ENCODE results near the gene SPEM1. TPM values are rescaled to one million over a fixed set of nuclear protein-coding genes. Genes with fewer than 3 reads are reported as not detected.

The SPEM1 gene
- not detected for polyA plus RNA-seq (2013, experiment 1 of 2)
- polyA plus RNA-seq (2013, experiment 2 of 2) = not detected

GRCh38 chr17:7419819-7420610 lies at the start of gene SPEM1:
SPEM1 (plus strand) TSS chr17:7420324; CDS start chr17:7420385, 61 bp downstream.
- Histone ChIP-seq H3K9me3 (replicated peaks in 1 of 2; ENCODE audit: control insufficient read depth in 2 of 2, insufficient read depth in 1 of 2, low read depth in 1 of 2, low read length in 2 of 2) (no peaks in the 10 kb centered on the region), H4K91ac (ENCODE audit: low read depth, low read length, poor library complexity) (peak within 1 kb of the TSS; percentile 32), H2BK120ac (ENCODE audit: low read depth, low read length) (peak within 1 kb of the TSS; percentile 6), H3K27ac (replicated peaks; ENCODE audit: low read length) (peak within 1 kb of the TSS; percentile 51), H3K18ac (ENCODE audit: low read length) (peak within 1 kb of the TSS; percentile 99), H3K4me3 (ENCODE audit: low read length in 2 of 2) (no peak within 1 kb of the TSS), H3K23ac (ENCODE audit: low read depth, low read length, poor library complexity) (peak within 1 kb of the TSS; percentile 52), H4K8ac (ENCODE audit: low read depth, low read length) (no peak within 1 kb of the TSS), H3K9ac (ENCODE audit: low read depth, low read length, poor library complexity) (peak within 1 kb of the TSS; percentile 84), H3K27me3 (ENCODE audit: control insufficient read depth in 3 of 3, insufficient read depth in 3 of 3, low read depth in 1 of 3, low read length in 3 of 3) (no peaks in the 10 kb centered on the region), H3K79me1 (ENCODE audit: low read depth, low read length) (peaks cover 4% of the 10 kb centered on the region), H3K4me2 (ENCODE audit: insufficient read depth, low read length, poor library complexity, severe bottlenecking) (peak within 1 kb of the TSS; percentile 41), H3K36me3 (replicated peaks in 1 of 2; ENCODE audit: control insufficient read depth in 2 of 2, insufficient read depth in 2 of 2, low read length in 2 of 2) (peaks cover 22 to 37% of the 10 kb centered on the region in 2 donors), H3K4me1 (ENCODE audit: control insufficient read depth in 2 of 2, insufficient read depth in 1 of 2, low read depth in 1 of 2, low read length in 2 of 2) (peaks cover 26 to 38% of the 10 kb centered on the region in 2 donors), H3K4ac (ENCODE audit: low read length) (peak within 1 kb of the TSS; percentile 94), H2BK12ac (ENCODE audit: low read length) (peak within 1 kb of the TSS; percentile 65), H2BK15ac (ENCODE audit: low read length) (peak within 1 kb of the TSS; percentile 13), H2BK5ac (ENCODE audit: low read length) (peak within 1 kb of the TSS; percentile 71), H3K14ac (ENCODE audit: low read length) (peak within 1 kb of the TSS; percentile 96), H2AK5ac (ENCODE audit: low read depth, low read length) (peak within 1 kb of the TSS; percentile 95), H2AFZ (ENCODE audit: low read length) (no peak within 1 kb of the TSS)
- no CpG with 5 or more reads among the region's 17 CpGs for WGBS, 2 donors (ENCODE audit: extremely low coverage in 2 of 2, insufficient read length in 2 of 2, insufficient replicate concordance in 1 of 2)
- peak; percentile 87 for DNase-seq (ENCODE audit: low spot score)

GRCh38 chr17:7370853-7371252 lies 49.3 kb upstream of the SPEM1 start:
- no CpG with 5 or more reads among the region's 4 CpGs for WGBS, 2 donors (ENCODE audit: extremely low coverage in 2 of 2, insufficient read length in 2 of 2, insufficient replicate concordance in 1 of 2)

GRCh38 chr17:7374353-7374752 lies 45.8 kb upstream of the SPEM1 start:
- no peak for DNase-seq (ENCODE audit: low spot score)
- Histone ChIP-seq H3K27ac (replicated peaks; ENCODE audit: low read length) (no peak overlapping the region), H3K4me1 (ENCODE audit: control insufficient read depth in 2 of 2, insufficient read depth in 1 of 2, low read depth in 1 of 2, low read length in 2 of 2) (no peaks in the 10 kb centered on the region), H3K23ac (ENCODE audit: low read depth, low read length, poor library complexity) (no peak overlapping the region), H4K8ac (ENCODE audit: low read depth, low read length) (no peak overlapping the region), H3K4me2 (ENCODE audit: insufficient read depth, low read length, poor library complexity, severe bottlenecking) (no peak overlapping the region), H3K9me3 (replicated peaks in 1 of 2; ENCODE audit: control insufficient read depth in 2 of 2, insufficient read depth in 1 of 2, low read depth in 1 of 2, low read length in 2 of 2) (peaks cover 2 to 4% of the 10 kb centered on the region in 2 donors), H2BK5ac (ENCODE audit: low read length) (no peak overlapping the region), H3K9ac (ENCODE audit: low read depth, low read length, poor library complexity) (no peak overlapping the region), H3K4ac (ENCODE audit: low read length) (no peak overlapping the region), H3K36me3 (replicated peaks in 1 of 2; ENCODE audit: control insufficient read depth in 2 of 2, insufficient read depth in 2 of 2, low read length in 2 of 2) (no peaks in the 10 kb centered on the region), H3K27me3 (ENCODE audit: control insufficient read depth in 3 of 3, insufficient read depth in 3 of 3, low read depth in 1 of 3, low read length in 3 of 3) (peaks cover 0 to 9% (median 0%) of the 10 kb centered on the region in 3 experiments), H3K18ac (ENCODE audit: low read length) (no peak overlapping the region), H2AFZ (ENCODE audit: low read length) (no peak overlapping the region), H2AK5ac (ENCODE audit: low read depth, low read length) (no peak overlapping the region), H3K79me1 (ENCODE audit: low read depth, low read length) (no peaks in the 10 kb centered on the region), H4K91ac (ENCODE audit: low read depth, low read length, poor library complexity) (no peak overlapping the region), H2BK12ac (ENCODE audit: low read length) (no peak overlapping the region), H2BK120ac (ENCODE audit: low read depth, low read length) (no peak overlapping the region), H2BK15ac (ENCODE audit: low read length) (no peak overlapping the region), H3K4me3 (ENCODE audit: low read length in 2 of 2) (no peak overlapping the region), H3K14ac (ENCODE audit: low read length) (peak overlapping the region; percentile 71)
- no CpG with 5 or more reads among the region's 2 CpGs for WGBS, 2 donors (ENCODE audit: extremely low coverage in 2 of 2, insufficient read length in 2 of 2, insufficient replicate concordance in 1 of 2)

More at GRCh38 chr17:7370853-7371252, 49.3 kb upstream of the SPEM1 start:
- no peak overlapping the region for H2BK15ac ChIP-seq (ENCODE audit: low read length)
- no peak overlapping the region for H2BK5ac ChIP-seq (ENCODE audit: low read length)
- no peak overlapping the region for H3K9ac ChIP-seq (ENCODE audit: low read depth, low read length, poor library complexity)
- no peak overlapping the region for H4K8ac ChIP-seq (ENCODE audit: low read depth, low read length)
- no peak overlapping the region for H3K14ac ChIP-seq (ENCODE audit: low read length)
- no peaks in the 10 kb centered on the region for H3K36me3 ChIP-seq (replicated peaks in 1 of 2; ENCODE audit: control insufficient read depth in 2 of 2, insufficient read depth in 2 of 2, low read length in 2 of 2)
- H3K4me3 ChIP-seq (ENCODE audit: low read length in 2 of 2) = no peak overlapping the region
- H3K4me1 ChIP-seq (ENCODE audit: control insufficient read depth in 2 of 2, insufficient read depth in 1 of 2, low read depth in 1 of 2, low read length in 2 of 2) = peaks cover 0 to 2% of the 10 kb centered on the region in 2 donors
- H3K9me3 ChIP-seq (replicated peaks in 1 of 2; ENCODE audit: control insufficient read depth in 2 of 2, insufficient read depth in 1 of 2, low read depth in 1 of 2, low read length in 2 of 2) = no peaks in the 10 kb centered on the region
- no peak overlapping the region for H4K91ac ChIP-seq (ENCODE audit: low read depth, low read length, poor library complexity)
- no peak overlapping the region for H2AFZ ChIP-seq (ENCODE audit: low read length)
- H3K18ac ChIP-seq (ENCODE audit: low read length) = no peak overlapping the region
- H3K79me1 ChIP-seq (ENCODE audit: low read depth, low read length) = no peaks in the 10 kb centered on the region
- H2BK12ac ChIP-seq (ENCODE audit: low read length) = no peak overlapping the region
- H2BK120ac ChIP-seq (ENCODE audit: low read depth, low read length) = no peak overlapping the region
- H3K4ac ChIP-seq (ENCODE audit: low read length) = no peak overlapping the region
- no peak overlapping the region for H3K27ac ChIP-seq (replicated peaks; ENCODE audit: low read length)
- H3K4me2 ChIP-seq (ENCODE audit: insufficient read depth, low read length, poor library complexity, severe bottlenecking) = no peak overlapping the region
- no peak overlapping the region for H3K23ac ChIP-seq (ENCODE audit: low read depth, low read length, poor library complexity)
- no peak for DNase-seq (ENCODE audit: low spot score)
- H3K27me3 ChIP-seq (ENCODE audit: control insufficient read depth in 3 of 3, insufficient read depth in 3 of 3, low read depth in 1 of 3, low read length in 3 of 3) = peaks cover 0 to 17% (median 0%) of the 10 kb centered on the region in 3 experiments
- no peak overlapping the region for H2AK5ac ChIP-seq (ENCODE audit: low read depth, low read length)

GRCh38 chr17:7379134-7379533 lies 41.0 kb upstream of the SPEM1 start:
- no peak overlapping the region for H3K14ac ChIP-seq (ENCODE audit: low read length)
- no peak overlapping the region for H3K9ac ChIP-seq (ENCODE audit: low read depth, low read length, poor library complexity)
- no peak overlapping the region for H2BK12ac ChIP-seq (ENCODE audit: low read length)
- H2BK5ac ChIP-seq (ENCODE audit: low read length) = no peak overlapping the region
- H2AFZ ChIP-seq (ENCODE audit: low read length) = no peak overlapping the region
- no peak overlapping the region for H3K4ac ChIP-seq (ENCODE audit: low read length)
- H3K27me3 ChIP-seq (ENCODE audit: control insufficient read depth in 3 of 3, insufficient read depth in 3 of 3, low read depth in 1 of 3, low read length in 3 of 3) = peaks cover 3 to 49% (median 42%) of the 10 kb centered on the region in 3 experiments
- no peak overlapping the region for H2AK5ac ChIP-seq (ENCODE audit: low read depth, low read length)
- no peaks in the 10 kb centered on the region for H3K36me3 ChIP-seq (replicated peaks in 1 of 2; ENCODE audit: control insufficient read depth in 2 of 2, insufficient read depth in 2 of 2, low read length in 2 of 2)
- H3K4me2 ChIP-seq (ENCODE audit: insufficient read depth, low read length, poor library complexity, severe bottlenecking) = no peak overlapping the region
- H3K4me1 ChIP-seq (ENCODE audit: control insufficient read depth in 2 of 2, insufficient read depth in 1 of 2, low read depth in 1 of 2, low read length in 2 of 2) = peaks cover 7 to 8% of the 10 kb centered on the region in 2 donors
- peaks cover 11 to 17% of the 10 kb centered on the region in 2 donors for H3K9me3 ChIP-seq (replicated peaks in 1 of 2; ENCODE audit: control insufficient read depth in 2 of 2, insufficient read depth in 1 of 2, low read depth in 1 of 2, low read length in 2 of 2)
- no peak overlapping the region for H3K18ac ChIP-seq (ENCODE audit: low read length)
- no peak for DNase-seq (ENCODE audit: low spot score)
- no peak overlapping the region for H3K23ac ChIP-seq (ENCODE audit: low read depth, low read length, poor library complexity)
- no peak overlapping the region for H4K91ac ChIP-seq (ENCODE audit: low read depth, low read length, poor library complexity)
- H2BK15ac ChIP-seq (ENCODE audit: low read length) = no peak overlapping the region
- H3K27ac ChIP-seq (replicated peaks; ENCODE audit: low read length) = no peak overlapping the region
- H2BK120ac ChIP-seq (ENCODE audit: low read depth, low read length) = no peak overlapping the region
- WGBS, 2 donors (ENCODE audit: extremely low coverage in 2 of 2, insufficient read length in 2 of 2, insufficient replicate concordance in 1 of 2) = no CpG with 5 or more reads among the region's 3 CpGs
- H3K79me1 ChIP-seq (ENCODE audit: low read depth, low read length) = no peaks in the 10 kb centered on the region
- H4K8ac ChIP-seq (ENCODE audit: low read depth, low read length) = no peak overlapping the region
- H3K4me3 ChIP-seq (ENCODE audit: low read length in 2 of 2) = no peak overlapping the region

Measured in neuronal stem cell (in vitro differentiated cells).